ENCODE data around the gene GPR42. TPM values are rescaled to one million over a fixed set of nuclear protein-coding genes. Genes with fewer than 3 reads are reported as not detected.

The GPR42 gene
- total and polyA plus RNA-seq, 2 of the 4 experiments (the other 2 are of a cell fraction) = not detected

DNA sequence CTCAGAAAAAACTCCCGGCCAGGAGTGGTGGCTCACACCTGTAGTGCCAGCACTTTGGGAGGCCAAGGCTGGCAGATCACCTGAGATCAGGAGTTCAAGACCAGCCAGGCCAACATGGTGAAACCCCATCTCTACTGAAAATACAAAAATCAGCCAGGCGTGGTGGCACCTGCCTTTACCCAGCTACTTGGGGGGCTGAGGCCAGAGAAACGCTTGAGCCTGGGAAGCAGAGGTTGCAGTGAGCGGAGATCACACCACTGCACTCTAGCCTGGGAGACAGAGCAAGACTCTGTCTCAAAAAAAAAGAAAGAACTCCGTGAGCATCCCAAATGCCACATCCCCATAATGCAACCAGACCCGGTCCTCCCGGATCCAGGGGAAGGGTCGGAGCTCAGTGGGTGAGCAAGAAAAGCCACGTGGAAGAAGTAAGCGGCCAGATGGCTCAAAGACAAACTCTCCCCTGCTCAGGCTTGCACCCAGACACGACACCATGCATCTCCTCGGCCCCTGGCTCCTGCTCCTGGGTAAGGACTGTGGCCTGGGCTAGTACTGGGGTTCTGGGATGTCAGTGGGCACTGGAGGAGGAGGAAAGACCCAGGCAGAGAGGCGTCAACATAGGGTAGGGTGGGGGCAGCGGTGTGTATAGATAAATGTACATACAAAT, 39.2 kb upstream of the GPR42 start:
- Histone ChIP-seq H4K5ac (ENCODE audit: low read depth, low read length) (no peak overlapping the region), H3K56ac (ENCODE audit: extremely low read depth, insufficient read depth, low read length) (no peak overlapping the region), H3K36me3 (ENCODE audit: control insufficient read depth, insufficient read depth, low read length) (no peaks in the 10 kb centered on the region), H4K91ac (ENCODE audit: insufficient read depth, low read depth, low read length) (no peak overlapping the region), H2BK15ac (ENCODE audit: low read depth, low read length) (no peak overlapping the region), H3K4ac (ENCODE audit: low read depth, low read length) (no peak overlapping the region), H2AK5ac (ENCODE audit: low read depth, low read length) (no peak overlapping the region), H3K79me1 (ENCODE audit: low read depth in 1 of 2, low read length in 2 of 2) (no peaks in the 10 kb centered on the region), H2BK120ac (ENCODE audit: low read depth, low read length) (no peak overlapping the region), H4K20me1 (ENCODE audit: insufficient read depth, low read length) (no peaks in the 10 kb centered on the region), H3K27me3 (ENCODE audit: control insufficient read depth, insufficient read depth, low read length) (peaks cover 12% of the 10 kb centered on the region; the same call in 1 of the 2 replicates), H3K18ac (ENCODE audit: low read depth, low read length) (no peak overlapping the region), H2BK20ac (ENCODE audit: low read depth, low read length) (no peak overlapping the region), H3K4me1 (ENCODE audit: control insufficient read depth, insufficient read depth, low read length) (no peaks in the 10 kb centered on the region), H3K9me3 (ENCODE audit: control insufficient read depth, insufficient read depth, low read length) (no peaks in the 10 kb centered on the region), H3K23ac (ENCODE audit: low read depth, low read length) (no peak overlapping the region), H3K9me1 (ENCODE audit: insufficient read depth, low read length) (no peaks in the 10 kb centered on the region), H3K4me3 (ENCODE audit: insufficient read depth, low read depth, low read length) (no peak overlapping the region), H4K8ac (ENCODE audit: low read depth in 2 of 2, low read length in 2 of 2) (no peak overlapping the region), H2AFZ (replicated peaks; ENCODE audit: low read length, poor library complexity) (no peak overlapping the region), H3K4me2 (ENCODE audit: low read depth, low read length) (no peak overlapping the region), H2AK9ac (replicated peaks; ENCODE audit: low read depth, low read length, poor library complexity) (no peak overlapping the region), H3K9ac (ENCODE audit: low read depth, low read length) (no peak overlapping the region), H3K14ac (replicated peaks; ENCODE audit: low read depth, low read length) (no peak overlapping the region), H3K27ac (ENCODE audit: insufficient read depth, low read length) (no peak overlapping the region), H2BK5ac (ENCODE audit: low read depth, low read length, poor library complexity, severe bottlenecking) (no peak overlapping the region)
- intact Hi-C loops (cut with micrococcal nuclease) = no loop called here
- no TSS peak for BruUV-seq (replicated peaks)
- ChIA-PET CTCF (interaction anchor here (1.6 kb wide), 1 partner anchor 22 kb away, joined by 7 read pairs; no protein-coding TSS in a partner anchor), POLR2A (ENCODE audit: unreplicated experiment) (no interaction called here)
- WGBS, 2 experiments (ENCODE audit: extremely low coverage in 2 of 2, insufficient read length in 1 of 2) = no CpG with 5 or more reads among the region's 14 CpGs
- ATAC-seq (ENCODE audit: low read depth) (no peak), DNase-seq (no peak)
- TF ChIP-seq MXI1 (IDR thresholded peaks at IDR 0.05; ENCODE audit: borderline replicate concordance, low read depth, low read length) (no peak), POLR2A (IDR thresholded peaks at IDR 0.05; ENCODE audit: low read depth, low read length) (no peak), RAD21 (IDR thresholded peaks at IDR 0.05; ENCODE audit: low read length) (no peak), MAZ (IDR thresholded peaks at IDR 0.05; ENCODE audit: borderline replicate concordance, low read depth, low read length) (no peak), RFX5 (IDR thresholded peaks at IDR 0.05; ENCODE audit: low read depth, low read length) (no peak), CEBPB (IDR thresholded peaks at IDR 0.05; ENCODE audit: low read depth, low read length) (no peak)
- TF ChIP-seq, protein P1, sequence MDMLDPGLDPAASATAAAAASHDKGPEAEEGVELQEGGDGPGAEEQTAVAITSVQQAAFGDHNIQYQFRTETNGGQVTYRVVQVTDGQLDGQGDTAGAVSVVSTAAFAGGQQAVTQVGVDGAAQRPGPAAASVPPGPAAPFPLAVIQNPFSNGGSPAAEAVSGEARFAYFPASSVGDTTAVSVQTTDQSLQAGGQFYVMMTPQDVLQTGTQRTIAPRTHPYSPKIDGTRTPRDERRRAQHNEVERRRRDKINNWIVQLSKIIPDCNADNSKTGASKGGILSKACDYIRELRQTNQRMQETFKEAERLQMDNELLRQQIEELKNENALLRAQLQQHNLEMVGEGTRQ (IDR thresholded peaks at IDR 0.05; ENCODE audit: low read depth, low read length) = no peak
- dilution Hi-C loops (cut with HindIII; ENCODE audit: low sequenced_read_pairs, unreplicated experiment) = no loop called here
- in situ Hi-C loops (cut with MboI; ENCODE audit: low sequenced_read_pairs) = loop anchor here (25.0 kb wide), 1 partner anchor 256 kb away; the partner anchor contains the start of gene PMIS2
